ENCODE results near the gene ADAM22. TPM values are rescaled to one million over a fixed set of nuclear protein-coding genes. Genes with fewer than 3 reads are reported as not detected.

Gene ADAM22
- polyA plus RNA-seq, 1 donor from 2014 or later = 46.3 TPM

DNA sequence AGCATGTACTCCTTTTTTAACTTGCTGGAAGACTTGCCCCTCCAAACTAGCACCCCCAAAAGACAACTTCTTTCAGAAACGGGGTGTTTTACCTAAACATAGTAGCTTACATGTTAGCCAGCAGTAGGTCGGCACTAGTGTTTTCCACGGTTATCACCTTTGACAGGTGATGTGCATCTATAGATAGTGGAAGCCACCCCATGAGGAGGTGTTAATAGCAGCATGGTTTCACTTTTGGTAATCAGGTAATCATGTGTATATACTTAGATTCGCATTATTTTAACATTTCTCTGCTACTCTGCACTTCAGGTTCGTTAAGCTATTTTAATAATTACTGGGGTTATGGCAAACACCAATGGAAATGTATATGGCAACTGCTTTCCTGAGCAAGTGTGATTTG, 268.2 kb downstream of the ADAM22 start:
- Histone ChIP-seq H3K36me3 (ENCODE audit: insufficient read depth, low read length) (peaks cover 29% of the 10 kb centered on the region), H3K9me2 (ENCODE audit: insufficient read depth, low read length) (no peaks in the 10 kb centered on the region), H3K9ac (ENCODE audit: low read length) (no peak overlapping the region), H3K4me2 (ENCODE audit: low read length) (no peak overlapping the region), H3K27me3 (ENCODE audit: insufficient read depth, low read depth, low read length) (no peaks in the 10 kb centered on the region), H3K27ac (ENCODE audit: low read length) (no peak overlapping the region), H3F3A (ENCODE audit: insufficient read depth, low read length, poor library complexity, severe bottlenecking) (no peaks in the 10 kb centered on the region), H3K79me2 (replicated peaks; ENCODE audit: insufficient read depth, low read length) (no peaks in the 10 kb centered on the region), H4K20me1 (ENCODE audit: insufficient read depth) (no peaks in the 10 kb centered on the region), H3K4me3 (ENCODE audit: low read length) (no peak overlapping the region), H2AFZ (ENCODE audit: low read depth, low read length) (no peak overlapping the region), H3K9me3 (ENCODE audit: low read length) (no peaks in the 10 kb centered on the region)
- TF ChIP-seq MXI1 (conservative IDR thresholded peaks at IDR 0.05; ENCODE audit: poor library complexity, severe bottlenecking) = no peak
- TF ChIP-seq TAF1 (IDR thresholded peaks at IDR 0.05; ENCODE audit: low read depth) = no peak
- no peak for TF ChIP-seq EP300 (conservative IDR thresholded peaks at IDR 0.05; ENCODE audit: poor library complexity, severe bottlenecking)
- TF ChIP-seq EZH2 (IDR thresholded peaks at IDR 0.05; ENCODE audit: borderline replicate concordance, insufficient read depth, low read length, poor library complexity, severe bottlenecking) = no peak
- no peak for TF ChIP-seq REST (IDR thresholded peaks at IDR 0.05; ENCODE audit: borderline replicate concordance)
- no peak for TF ChIP-seq RAD21 (conservative IDR thresholded peaks at IDR 0.05)
- no peak for TF ChIP-seq SMC3 (conservative IDR thresholded peaks at IDR 0.05; ENCODE audit: poor library complexity)
- no peak for TF ChIP-seq CTCF (IDR thresholded peaks at IDR 0.05; ENCODE audit: poor library complexity, severe bottlenecking)

- Histone ChIP-seq H3K4me3 (ENCODE audit: low read length) (no peak overlapping the region), H4K20me1 (ENCODE audit: insufficient read depth) (no peaks in the 10 kb centered on the region), H3K79me2 (replicated peaks; ENCODE audit: insufficient read depth, low read length) (no peaks in the 10 kb centered on the region), H3F3A (ENCODE audit: insufficient read depth, low read length, poor library complexity, severe bottlenecking) (no peaks in the 10 kb centered on the region), H3K9me3 (ENCODE audit: low read length) (no peaks in the 10 kb centered on the region), H2AFZ (ENCODE audit: low read depth, low read length) (no peak overlapping the region), H3K9ac (ENCODE audit: low read length) (no peak overlapping the region), H3K27ac (ENCODE audit: low read length) (no peak overlapping the region), H3K36me3 (ENCODE audit: insufficient read depth, low read length) (peaks cover 24% of the 10 kb centered on the region), H3K27me3 (ENCODE audit: insufficient read depth, low read depth, low read length) (no peaks in the 10 kb centered on the region), H3K9me2 (ENCODE audit: insufficient read depth, low read length) (no peaks in the 10 kb centered on the region), H3K4me2 (ENCODE audit: low read length) (no peak overlapping the region)
- no peak for TF ChIP-seq RAD21 (conservative IDR thresholded peaks at IDR 0.05)
- no peak for TF ChIP-seq EP300 (conservative IDR thresholded peaks at IDR 0.05; ENCODE audit: poor library complexity, severe bottlenecking)
- no peak for TF ChIP-seq REST (IDR thresholded peaks at IDR 0.05; ENCODE audit: borderline replicate concordance)
- TF ChIP-seq EZH2 (IDR thresholded peaks at IDR 0.05; ENCODE audit: borderline replicate concordance, insufficient read depth, low read length, poor library complexity, severe bottlenecking) = no peak
- TF ChIP-seq CTCF (IDR thresholded peaks at IDR 0.05; ENCODE audit: poor library complexity, severe bottlenecking) = no peak
- TF ChIP-seq MXI1 (conservative IDR thresholded peaks at IDR 0.05; ENCODE audit: poor library complexity, severe bottlenecking) = no peak
- no peak for TF ChIP-seq SMC3 (conservative IDR thresholded peaks at IDR 0.05; ENCODE audit: poor library complexity)
- no peak for TF ChIP-seq POLR2AphosphoS5 (IDR thresholded peaks at IDR 0.05)
These were observed 268.7 kb downstream of the ADAM22 start for GRCh38 chr7:88202799-88203198.
